Caco-2 (cell line): ENCODE data around the gene CYSLTR2. TPM values are rescaled to one million over a fixed set of nuclear protein-coding genes. Genes with fewer than 3 reads are reported as not detected.

Experiments
- BruUV-seq: library from RNA; stranded (reverse); fragments of 400-500 nt; replicated peaks from 2 replicates; lab custom pipeline; 2021; lab: Mats Ljungman, UMichigan
- CTCF ChIA-PET: fragments of 300-600 bp; sonication (Branson Sonifier 250); formaldehyde crosslinking; loops from one replicate; lab custom pipeline; 2022; ENCODE audit warnings: antibody characterized with exemption; lab: Charles Lee
- POLR2A ChIA-PET: fragments of 300-600 bp; sonication (Branson Sonifier 250); formaldehyde crosslinking; loops from one replicate; lab custom pipeline; 2022; ENCODE audit warnings: antibody characterized with exemption; lab: Charles Lee
- DNase-seq, 2 experiments: peaks; one replicate each; pipeline versions ENCODE4 v3.0.0 to v3.0.0-alpha.2; 2020 to 2022
- H3K27me3 ChIP-seq: replicated peaks from 2 replicates; pipeline ENCODE4 v1.6.0; 2011; ENCODE audit warnings: low read length; ENCODE audit not compliant: control insufficient read depth, insufficient read depth
- H3K36me3 ChIP-seq: 2 replicates; pipeline ENCODE4 v1.5.1; 2011; ENCODE audit warnings: low read length; ENCODE audit not compliant: control insufficient read depth, insufficient read depth
- H3K4me1 ChIP-seq: fragments of 250-450 bp; sonication (Bioruptor Pico); 2 replicates; pipeline ENCODE4 v1.5.1; 2020; ENCODE audit warnings: mild to moderate bottlenecking
- H3K4me3 ChIP-seq: 2 replicates; pipeline ENCODE4 v1.5.1; 2011; ENCODE audit warnings: low read depth, mild to moderate bottlenecking, control low read depth, low read length
- H3K9me3 ChIP-seq: fragments of 250-450 bp; sonication (Bioruptor Pico); 2 replicates; pipeline ENCODE4 v1.5.1; 2020; ENCODE audit warnings: mild to moderate bottlenecking, moderate library complexity
- H3K27ac Mint-ChIP-seq: one replicate; pipeline ENCODE4 v1.8.0; 2022; ENCODE audit warnings: mixed read lengths; ENCODE audit not compliant: unreplicated experiment
- H3K27me3 Mint-ChIP-seq: one replicate; pipeline ENCODE4 v1.8.0; 2022; ENCODE audit warnings: mixed read lengths; ENCODE audit not compliant: insufficient read depth, unreplicated experiment
- H3K36me3 Mint-ChIP-seq: one replicate; pipeline ENCODE4 v1.8.0; 2022; ENCODE audit warnings: mild to moderate bottlenecking, mixed read lengths; ENCODE audit not compliant: insufficient read depth, unreplicated experiment
- H3K4me1 Mint-ChIP-seq: one replicate; pipeline ENCODE4 v1.8.0; 2022; ENCODE audit warnings: low read depth, mixed read lengths; ENCODE audit not compliant: unreplicated experiment
- H3K4me3 Mint-ChIP-seq: one replicate; pipeline ENCODE4 v1.8.0; 2022; ENCODE audit warnings: mild to moderate bottlenecking, moderate library complexity, mixed read lengths; ENCODE audit not compliant: unreplicated experiment
- H3K9me3 Mint-ChIP-seq: one replicate; pipeline ENCODE4 v1.8.0; 2022; ENCODE audit warnings: mixed read lengths; ENCODE audit not compliant: unreplicated experiment
- CTCF ChIP-seq, 2 experiments: fragments of 200-600 bp in 1 of 2; IDR thresholded peaks; 1 replicate in 1 of 2; 2 replicates in 1 of 2; pipeline versions ENCODE4 v1.5.1 to v1.8.0; 2011 to 2022; ENCODE audit warnings: antibody characterized with exemption in 1 of 2, control low read depth in 1 of 2, inconsistent platforms in 1 of 2, low read depth in 1 of 2, low read length in 1 of 2, mild to moderate bottlenecking in 1 of 2, moderate library complexity in 1 of 2; ENCODE audit not compliant: insufficient read depth in 1 of 2, severe bottlenecking in 1 of 2, unreplicated experiment in 1 of 2
- intact Hi-C: fragments of 100-400 bp; cut with micrococcal nuclease; formaldehyde crosslinking; loops from one replicate; pipeline ENCODE4 v1.10.0; 2022; ENCODE audit not compliant: unreplicated experiment
- total RNA-seq: library from RNA; stranded (reverse); gene quantifications from 2 replicates; pipeline ENCODE4 v1.2.3, GENCODE V29; 2022

CYSLTR2 gene
- total RNA-seq, 1 experiment from 2014 or later = not detected

DNA sequence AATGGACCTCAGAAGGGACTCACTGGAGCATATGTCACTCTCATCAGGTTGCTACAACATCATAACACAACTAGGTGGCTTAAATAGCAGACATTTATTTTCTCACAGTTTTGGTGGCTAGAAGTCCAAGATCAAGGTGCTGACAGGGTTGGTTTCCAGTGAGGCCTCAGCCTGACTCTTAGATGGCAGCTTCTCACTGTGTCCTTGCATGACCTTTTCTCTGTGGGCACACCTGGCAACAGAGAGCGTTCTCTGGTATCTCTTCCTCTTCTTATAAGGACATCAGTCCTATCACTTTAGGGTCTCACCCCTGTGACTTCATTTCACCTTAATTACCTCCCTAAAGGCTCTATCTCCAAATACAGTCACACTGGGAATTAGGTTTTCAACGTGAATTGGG lies 74.5 kb downstream of the CYSLTR2 start:
- DNase-seq = no peak
- Mint-ChIP-seq H3K36me3 (no peaks in the 10 kb centered on the region), H3K27me3 (peaks cover 11% of the 10 kb centered on the region), H3K4me3 (no peak overlapping the region), H3K9me3 (peaks cover 12% of the 10 kb centered on the region), H3K27ac (no peak overlapping the region), H3K4me1 (no peaks in the 10 kb centered on the region)
- intact Hi-C loops = no loop called here
- Histone ChIP-seq H3K4me1 (no peaks in the 10 kb centered on the region), H3K9me3 (no peaks in the 10 kb centered on the region), H3K4me3 (no peak overlapping the region), H3K36me3 (no peaks in the 10 kb centered on the region), H3K27me3 (no peaks in the 10 kb centered on the region)
- ChIA-PET CTCF (no interaction called here), POLR2A (no interaction called here)
- no TSS peak for BruUV-seq
- TF ChIP-seq CTCF (IDR thresholded peaks at IDR 0.05; ENCODE audit: insufficient read depth in 1 of 2, low read depth in 1 of 2, low read length in 1 of 2, severe bottlenecking in 1 of 2, unreplicated experiment in 1 of 2) = no peak

DNA sequence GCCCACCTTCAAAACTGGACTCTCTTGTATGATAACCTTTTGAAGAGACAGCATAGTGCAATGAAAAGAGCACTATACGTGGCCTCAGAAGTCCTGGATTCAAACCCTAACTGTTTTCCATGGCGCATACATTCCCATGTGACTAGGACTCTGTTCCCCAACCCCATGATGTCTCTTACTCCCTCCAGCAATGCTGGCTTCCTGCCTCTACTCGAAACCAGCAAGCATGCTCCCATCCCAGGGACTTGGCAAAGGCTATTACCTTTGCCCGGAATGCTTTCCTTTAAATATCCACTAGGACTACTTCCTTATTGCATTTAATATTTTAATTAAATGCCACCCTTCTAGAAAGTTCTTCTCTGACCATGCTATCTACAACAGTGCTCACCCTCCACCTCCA lies 75.1 kb downstream of the CYSLTR2 start:
- intact Hi-C loops = no loop called here
- Histone ChIP-seq H3K4me1 (no peaks in the 10 kb centered on the region), H3K36me3 (no peaks in the 10 kb centered on the region), H3K27me3 (no peaks in the 10 kb centered on the region), H3K4me3 (no peak overlapping the region), H3K9me3 (no peaks in the 10 kb centered on the region)
- ChIA-PET POLR2A (no interaction called here), CTCF (no interaction called here)
- Mint-ChIP-seq H3K4me3 (no peak overlapping the region), H3K9me3 (peaks cover 8% of the 10 kb centered on the region), H3K27me3 (peaks cover 11% of the 10 kb centered on the region), H3K36me3 (no peaks in the 10 kb centered on the region), H3K27ac (no peak overlapping the region), H3K4me1 (no peaks in the 10 kb centered on the region)
- TF ChIP-seq CTCF (IDR thresholded peaks at IDR 0.05; ENCODE audit: insufficient read depth in 1 of 2, low read depth in 1 of 2, low read length in 1 of 2, severe bottlenecking in 1 of 2, unreplicated experiment in 1 of 2) = no peak
- BruUV-seq = no TSS peak
- no peak for DNase-seq

DNA sequence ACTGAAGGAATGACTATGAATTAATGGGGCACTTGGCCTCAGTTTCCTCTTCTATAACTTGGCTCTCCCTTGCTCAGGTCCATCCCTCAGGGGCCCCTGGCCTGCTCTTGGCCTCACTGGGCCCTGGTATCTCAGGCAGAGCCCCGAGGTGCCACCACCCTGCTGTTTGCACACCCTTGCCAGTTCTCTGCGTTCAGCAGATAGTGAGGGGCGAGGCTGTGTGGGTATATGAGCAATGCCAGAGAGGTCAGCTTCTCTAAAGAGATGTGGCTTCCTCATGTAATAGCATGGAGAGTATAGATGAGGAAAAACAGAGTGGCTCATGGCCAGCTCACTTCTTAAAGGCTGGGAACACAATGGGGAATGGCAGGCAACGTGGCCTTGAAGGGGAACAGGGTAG lies 76.1 kb downstream of the CYSLTR2 start:
- Histone ChIP-seq H3K9me3 (no peaks in the 10 kb centered on the region), H3K36me3 (no peaks in the 10 kb centered on the region), H3K27me3 (no peaks in the 10 kb centered on the region), H3K4me1 (no peaks in the 10 kb centered on the region), H3K4me3 (no peak overlapping the region)
- POLR2A ChIA-PET = no interaction called here
- intact Hi-C loops = no loop called here
- H3K4me3 Mint-ChIP-seq = no peak overlapping the region
- no peak for TF ChIP-seq CTCF (IDR thresholded peaks at IDR 0.05; ENCODE audit: insufficient read depth in 1 of 2, low read depth in 1 of 2, low read length in 1 of 2, severe bottlenecking in 1 of 2, unreplicated experiment in 1 of 2)
- H3K36me3 Mint-ChIP-seq = no peaks in the 10 kb centered on the region
- no peaks in the 10 kb centered on the region for H3K4me1 Mint-ChIP-seq
- H3K9me3 Mint-ChIP-seq = no peaks in the 10 kb centered on the region
- BruUV-seq = no TSS peak
- H3K27ac Mint-ChIP-seq = no peak overlapping the region
- H3K27me3 Mint-ChIP-seq = peaks cover 11% of the 10 kb centered on the region
- no peak for DNase-seq
- CTCF ChIA-PET = no interaction called here
